GM12878 (cell line): ENCODE results near the gene GRM7. TPM values are rescaled to one million over a fixed set of nuclear protein-coding genes. Genes with fewer than 3 reads are reported as not detected.

Source experiments
- ATAC-seq: fragments of 200-7000 bp; cut with Tn5 transposase; 3 replicates; pipeline ENCODE4 v1.9.1; 2020; ENCODE audit warnings: mild to moderate bottlenecking, moderate library complexity
- BruUV-seq: library from RNA; stranded (reverse); fragments of 400-500 nt; replicated peaks from 2 replicates; lab custom pipeline; 2021; lab: Mats Ljungman, UMichigan
- CTCF ChIA-PET: fragments of 300-600 bp; sonication (Branson Sonifier 250); formaldehyde crosslinking; extraction: SDS; loops from one replicate; lab custom pipeline; 2021; ENCODE audit warnings: inconsistent platforms; lab: Yijun Ruan, JAX
- POLR2A ChIA-PET: fragments of 350-600 bp; formaldehyde crosslinking; extraction: SDS; loops from one replicate; lab custom pipeline; 2021; ENCODE audit warnings: inconsistent platforms; lab: Charles Lee
- RAD21 ChIA-PET: fragments of 300-600 bp; sonication (Branson Sonifier 250); formaldehyde crosslinking; loops from one replicate; lab custom pipeline; 2023; ENCODE audit warnings: antibody characterized with exemption; ENCODE audit not compliant: unreplicated experiment; lab: Charles Lee
- SMC1A ChIA-PET: fragments of 300-600 bp; sonication (Branson Sonifier 250); formaldehyde crosslinking; loops from one replicate; lab custom pipeline; 2023; ENCODE audit not compliant: unreplicated experiment, uncharacterized antibody; lab: Charles Lee
- DNase-seq: peaks from one replicate; pipeline ENCODE4 v3.0.0-alpha.2; 2011; ENCODE audit warnings: low read depth, low spot score
- FAIRE-seq: peaks from 3 replicates; lab custom pipeline; 2011; peaks lifted over from hg19 to GRCh38; lab: Jason Lieb, UNC
- H2AFZ ChIP-seq: 2 replicates; pipeline ENCODE4 v1.6.0; 2011; ENCODE audit warnings: low read depth, low read length, control low read depth; ENCODE audit not compliant: control insufficient read depth
- H3K27ac ChIP-seq: 2 replicates; pipeline ENCODE4 v1.5.1; 2011; ENCODE audit warnings: control low read depth; ENCODE audit not compliant: control insufficient read depth, insufficient read depth
- H3K27me3 ChIP-seq, 2 experiments: replicated peaks in 1 of 2; 2 replicates each; pipeline versions ENCODE4 v1.6.0 to v1.6.1; 2011; ENCODE audit warnings: low read length in 1 of 2; ENCODE audit not compliant: control insufficient read depth in 2 of 2, insufficient read depth in 2 of 2
- H3K36me3 ChIP-seq, 2 experiments: 2 replicates each; pipeline ENCODE4 v1.5.1; 2011; ENCODE audit warnings: low read length in 1 of 2; ENCODE audit not compliant: control insufficient read depth in 2 of 2, insufficient read depth in 2 of 2
- H3K4me1 ChIP-seq: 2 replicates; pipeline ENCODE4 v1.6.1; 2011; ENCODE audit warnings: mild to moderate bottlenecking, low read length, moderate library complexity, mixed read lengths; ENCODE audit not compliant: control insufficient read depth, insufficient read depth
- H3K4me2 ChIP-seq: 2 replicates; pipeline ENCODE4 v1.6.0; 2011; ENCODE audit warnings: control low read depth; ENCODE audit not compliant: control insufficient read depth, insufficient read depth
- H3K4me3 ChIP-seq: fragments of 200-600 bp; sonication (generic); 2 replicates; pipeline ENCODE4 v1.5.1; 2016
- H3K79me2 ChIP-seq: 2 replicates; pipeline ENCODE4 v1.6.0; 2011; ENCODE audit warnings: low read length; ENCODE audit not compliant: control insufficient read depth, insufficient read depth
- H3K9ac ChIP-seq: 2 replicates; pipeline ENCODE4 v1.8.0; 2011; ENCODE audit warnings: low read length, control low read depth, mixed read lengths; ENCODE audit not compliant: control insufficient read depth, insufficient read depth
- H3K9me3 ChIP-seq: replicated peaks from 3 replicates; pipeline ENCODE4 v1.5.1; 2011; ENCODE audit warnings: mild to moderate bottlenecking, low read length; ENCODE audit not compliant: control insufficient read depth, insufficient read depth
- H4K20me1 ChIP-seq: 2 replicates; pipeline ENCODE4 v1.6.0; 2011; ENCODE audit not compliant: control insufficient read depth, insufficient read depth
- BHLHE40 ChIP-seq, 2 experiments: fragments of 450-650 bp in 1 of 2; IDR thresholded peaks; 2 replicates each; pipeline ENCODE4 v1.6.1; 2011 to 2017; ENCODE audit warnings: low read depth in 2 of 2, borderline replicate concordance in 1 of 2, improper control_type of control experiment in 1 of 2, low read length in 1 of 2, mild to moderate bottlenecking in 1 of 2
- BMI1 ChIP-seq: fragments of 450-650 bp; IDR thresholded peaks from 2 replicates; pipeline ENCODE4 v1.6.1; 2016; ENCODE audit warnings: mild to moderate bottlenecking, moderate library complexity, borderline replicate concordance
- CEBPB ChIP-seq, 2 experiments: fragments of 150-350 bp in 1 of 2; IDR thresholded peaks; 2 replicates each; pipeline ENCODE4 v1.6.1; 2012 to 2014; ENCODE audit warnings: low read depth in 2 of 2, low read length in 2 of 2, borderline replicate concordance in 1 of 2, inconsistent platforms in 1 of 2
- KLF5 ChIP-seq: fragments of 450-650 bp; IDR thresholded peaks from 2 replicates; pipeline ENCODE4 v1.6.1; 2014; ENCODE audit warnings: mild to moderate bottlenecking; ENCODE audit not compliant: partially characterized antibody
- POU2F2 ChIP-seq: IDR thresholded peaks from 3 replicates; pipeline ENCODE4 v1.6.1; 2011; ENCODE audit warnings: low read depth, mild to moderate bottlenecking, low read length, borderline replicate concordance
- STAT3 ChIP-seq: IDR thresholded peaks from 2 replicates; pipeline ENCODE4 v1.6.1; 2011; ENCODE audit warnings: low read depth, low read length, improper control_type of control experiment
- TAF1 ChIP-seq: IDR thresholded peaks from 2 replicates; pipeline ENCODE4 v1.6.1; 2011; ENCODE audit warnings: mild to moderate bottlenecking, low read depth, low read length, borderline replicate concordance
- WRNIP1 ChIP-seq: IDR thresholded peaks from 2 replicates; pipeline ENCODE4 v1.6.1; 2011; ENCODE audit warnings: low read depth, low read length, improper control_type of control experiment, borderline replicate concordance
- YY1 ChIP-seq: IDR thresholded peaks from 2 replicates; pipeline ENCODE4 v1.6.1; 2011; ENCODE audit warnings: low read depth, mild to moderate bottlenecking, low read length
- ZNF217 ChIP-seq: fragments of 450-650 bp; IDR thresholded peaks from 2 replicates; pipeline ENCODE4 v1.6.1; 2017; ENCODE audit warnings: antibody characterized with exemption, mild to moderate bottlenecking
- ZNF384 ChIP-seq: IDR thresholded peaks from 2 replicates; pipeline ENCODE4 v1.6.1; 2012; ENCODE audit warnings: low read depth, mild to moderate bottlenecking, low read length, improper control_type of control experiment, borderline replicate concordance
- WGBS: methylation state at CpG from one replicate; pipeline ENCODE4 v1.1.6; 2016; ENCODE audit warnings: low lambda C conversion rate; ENCODE audit not compliant: insufficient replicate concordance, insufficient coverage; ENCODE audit errors: missing lambda C conversion rate; 5-methylcytosine and 5-hydroxymethylcytosine counted together
- in situ Hi-C: fragments of 300-500 bp; cut with MboI; formaldehyde crosslinking; loops from 9 replicates; pipeline ENCODE4 v1.14.3; 2018; ENCODE audit warnings: mixed read lengths
- intact Hi-C: fragments of 100-400 bp; cut with micrococcal nuclease; formaldehyde crosslinking; loops from one replicate; pipeline ENCODE4 v1.14.2; 2022; ENCODE audit not compliant: unreplicated experiment
- polyA plus RNA-seq, 11 experiments: library from polyadenylated mRNA; depleted of rRNA in 4 of 11; unstranded in 6 of 11; stranded (reverse) in 5 of 11; fragments of >200 nt; fragmentation: Nextera tagmentation in 4 of 11; fragmentation: Illumina TruSeq in 1 of 11; extraction: Ambion mirVana in 4 of 11; extraction: Trizol in 1 of 11; gene quantifications; 1 replicate in 1 of 11; 2 replicates in 10 of 11; pipeline versions ENCODE4 v1.2.1 to v1.2.3, GENCODE V29; 2011 to 2016; ENCODE audit warnings: inconsistent platforms in 2 of 11, missing spikeins in 2 of 11, low read depth in 1 of 11
- total RNA-seq, 4 experiments: library from RNA; depleted of rRNA in 3 of 4; stranded (reverse); fragments of >200 nt in 3 of 4; fragmentation: Illumina TruSeq in 1 of 4; extraction: Trizol in 1 of 4; gene quantifications; 2 replicates each; pipeline versions ENCODE4 v1.2.1 to v1.2.3, GENCODE V29; 2013 to 2021
- TF ChIP-seq, protein P1 (sequence below): fragments of 450-650 bp; IDR thresholded peaks from 2 replicates; pipeline ENCODE4 v1.6.1; 2018; ENCODE audit warnings: borderline replicate concordance, mild to moderate bottlenecking; ENCODE audit not compliant: partially characterized antibody
- TF ChIP-seq, protein P2 (sequence below): IDR thresholded peaks from 2 replicates; pipeline ENCODE4 v1.6.1; 2011; ENCODE audit warnings: mild to moderate bottlenecking, low read depth, low read length, moderate library complexity; ENCODE audit not compliant: insufficient replicate concordance
- TF ChIP-seq, protein P3 (sequence below): IDR thresholded peaks from 2 replicates; pipeline ENCODE4 v1.6.1; 2012; ENCODE audit warnings: low read length, inconsistent platforms
- TF ChIP-seq, protein P4 (sequence below): fragments of 450-650 bp; IDR thresholded peaks from 2 replicates; pipeline ENCODE4 v1.6.1; 2017; ENCODE audit warnings: low read depth, mild to moderate bottlenecking, moderate library complexity
- TF ChIP-seq, protein P5 (sequence below): fragments of 150-350 bp; IDR thresholded peaks from 2 replicates; pipeline ENCODE4 v1.6.1; 2014; ENCODE audit warnings: mild to moderate bottlenecking, low read depth, low read length

GRM7 gene
- total and polyA plus RNA-seq, 10 of the 15 experiments (the other 5 are each of a cell fraction or from before 2014, with no cell fraction given): not detected

DNA sequence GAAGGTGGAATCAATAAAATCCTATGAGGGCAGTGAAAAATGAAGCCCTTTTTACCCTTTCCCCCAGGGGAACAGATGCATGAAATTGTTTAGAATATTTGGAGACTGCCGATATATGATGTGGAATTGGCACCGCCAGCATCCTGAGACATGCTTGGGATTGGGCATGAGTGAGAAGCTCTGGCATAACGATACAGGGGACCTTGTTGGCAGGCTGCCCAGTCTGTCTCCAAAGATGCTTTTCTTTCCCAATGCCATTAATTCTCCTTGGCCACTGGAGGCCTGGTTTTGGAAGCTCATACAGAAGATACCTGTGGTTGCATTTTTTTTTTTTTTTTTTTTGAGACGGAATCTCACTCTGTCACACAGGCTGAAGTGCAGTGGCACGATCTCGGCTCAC lies 840.1 kb downstream of the GRM7 start:
- POLR2A ChIA-PET: no interaction called here
- CTCF ChIA-PET: no interaction called here
- ATAC-seq (no peak), FAIRE-seq (no peak), DNase-seq (no peak)
- Histone ChIP-seq H3K9ac (no peak overlapping the region), H4K20me1 (no peaks in the 10 kb centered on the region), H3K4me2 (no peak overlapping the region), H3K27me3 (no peaks in the 10 kb centered on the region), H3K79me2 (no peaks in the 10 kb centered on the region), H3K4me3 (no peak overlapping the region), H3K27ac (no peak overlapping the region), H3K36me3 (no peaks in the 10 kb centered on the region), H3K4me1 (no peaks in the 10 kb centered on the region), H3K9me3 (no peaks in the 10 kb centered on the region), H2AFZ (no peak overlapping the region)
- in situ Hi-C loops: no loop called here
- SMC1A ChIA-PET: interaction anchor here (0.5 kb wide), 1 partner anchor 30 kb away, joined by 3 read pairs; no protein-coding TSS in a partner anchor
- WGBS: 48% methylated on average over 5 of the region's 6 CpGs
- RAD21 ChIA-PET: no interaction called here
- intact Hi-C loops: no loop called here
- BruUV-seq: no TSS peak
- TF ChIP-seq, protein P1, sequence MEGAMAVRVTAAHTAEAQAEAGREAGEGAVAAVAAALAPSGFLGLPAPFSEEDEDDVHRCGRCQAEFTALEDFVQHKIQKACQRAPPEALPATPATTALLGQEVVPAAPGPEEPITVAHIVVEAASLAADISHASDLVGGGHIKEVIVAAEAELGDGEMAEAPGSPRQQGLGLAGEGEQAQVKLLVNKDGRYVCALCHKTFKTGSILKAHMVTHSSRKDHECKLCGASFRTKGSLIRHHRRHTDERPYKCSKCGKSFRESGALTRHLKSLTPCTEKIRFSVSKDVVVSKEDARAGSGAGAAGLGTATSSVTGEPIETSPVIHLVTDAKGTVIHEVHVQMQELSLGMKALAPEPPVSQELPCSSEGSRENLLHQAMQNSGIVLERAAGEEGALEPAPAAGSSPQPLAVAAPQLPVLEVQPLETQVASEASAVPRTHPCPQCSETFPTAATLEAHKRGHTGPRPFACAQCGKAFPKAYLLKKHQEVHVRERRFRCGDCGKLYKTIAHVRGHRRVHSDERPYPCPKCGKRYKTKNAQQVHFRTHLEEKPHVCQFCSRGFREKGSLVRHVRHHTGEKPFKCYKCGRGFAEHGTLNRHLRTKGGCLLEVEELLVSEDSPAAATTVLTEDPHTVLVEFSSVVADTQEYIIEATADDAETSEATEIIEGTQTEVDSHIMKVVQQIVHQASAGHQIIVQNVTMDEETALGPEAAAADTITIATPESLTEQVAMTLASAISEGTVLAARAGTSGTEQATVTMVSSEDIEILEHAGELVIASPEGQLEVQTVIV: no peak
- TF ChIP-seq CEBPB (IDR thresholded peaks at IDR 0.05; ENCODE audit: borderline replicate concordance in 1 of 2, low read depth in 2 of 2, low read length in 2 of 2) (no peak), ZNF384 (no peak), ZNF217 (no peak), KLF5 (no peak), TAF1 (no peak), YY1 (no peak), BHLHE40 (IDR thresholded peaks at IDR 0.05; ENCODE audit: borderline replicate concordance in 1 of 2, low read depth in 2 of 2, low read length in 1 of 2) (no peak), POU2F2 (no peak), WRNIP1 (no peak), STAT3 (no peak), BMI1 (no peak)
- TF ChIP-seq, protein P2, sequence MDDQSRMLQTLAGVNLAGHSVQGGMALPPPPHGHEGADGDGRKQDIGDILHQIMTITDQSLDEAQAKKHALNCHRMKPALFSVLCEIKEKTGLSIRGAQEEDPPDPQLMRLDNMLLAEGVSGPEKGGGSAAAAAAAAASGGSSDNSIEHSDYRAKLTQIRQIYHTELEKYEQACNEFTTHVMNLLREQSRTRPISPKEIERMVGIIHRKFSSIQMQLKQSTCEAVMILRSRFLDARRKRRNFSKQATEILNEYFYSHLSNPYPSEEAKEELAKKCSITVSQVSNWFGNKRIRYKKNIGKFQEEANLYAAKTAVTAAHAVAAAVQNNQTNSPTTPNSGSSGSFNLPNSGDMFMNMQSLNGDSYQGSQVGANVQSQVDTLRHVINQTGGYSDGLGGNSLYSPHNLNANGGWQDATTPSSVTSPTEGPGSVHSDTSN: no peak
- TF ChIP-seq, protein P3, sequence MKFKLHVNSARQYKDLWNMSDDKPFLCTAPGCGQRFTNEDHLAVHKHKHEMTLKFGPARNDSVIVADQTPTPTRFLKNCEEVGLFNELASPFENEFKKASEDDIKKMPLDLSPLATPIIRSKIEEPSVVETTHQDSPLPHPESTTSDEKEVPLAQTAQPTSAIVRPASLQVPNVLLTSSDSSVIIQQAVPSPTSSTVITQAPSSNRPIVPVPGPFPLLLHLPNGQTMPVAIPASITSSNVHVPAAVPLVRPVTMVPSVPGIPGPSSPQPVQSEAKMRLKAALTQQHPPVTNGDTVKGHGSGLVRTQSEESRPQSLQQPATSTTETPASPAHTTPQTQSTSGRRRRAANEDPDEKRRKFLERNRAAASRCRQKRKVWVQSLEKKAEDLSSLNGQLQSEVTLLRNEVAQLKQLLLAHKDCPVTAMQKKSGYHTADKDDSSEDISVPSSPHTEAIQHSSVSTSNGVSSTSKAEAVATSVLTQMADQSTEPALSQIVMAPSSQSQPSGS: no peak
- TF ChIP-seq, protein P4, sequence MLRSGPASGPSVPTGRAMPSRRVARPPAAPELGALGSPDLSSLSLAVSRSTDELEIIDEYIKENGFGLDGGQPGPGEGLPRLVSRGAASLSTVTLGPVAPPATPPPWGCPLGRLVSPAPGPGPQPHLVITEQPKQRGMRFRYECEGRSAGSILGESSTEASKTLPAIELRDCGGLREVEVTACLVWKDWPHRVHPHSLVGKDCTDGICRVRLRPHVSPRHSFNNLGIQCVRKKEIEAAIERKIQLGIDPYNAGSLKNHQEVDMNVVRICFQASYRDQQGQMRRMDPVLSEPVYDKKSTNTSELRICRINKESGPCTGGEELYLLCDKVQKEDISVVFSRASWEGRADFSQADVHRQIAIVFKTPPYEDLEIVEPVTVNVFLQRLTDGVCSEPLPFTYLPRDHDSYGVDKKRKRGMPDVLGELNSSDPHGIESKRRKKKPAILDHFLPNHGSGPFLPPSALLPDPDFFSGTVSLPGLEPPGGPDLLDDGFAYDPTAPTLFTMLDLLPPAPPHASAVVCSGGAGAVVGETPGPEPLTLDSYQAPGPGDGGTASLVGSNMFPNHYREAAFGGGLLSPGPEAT: no peak
- TF ChIP-seq, protein P5, sequence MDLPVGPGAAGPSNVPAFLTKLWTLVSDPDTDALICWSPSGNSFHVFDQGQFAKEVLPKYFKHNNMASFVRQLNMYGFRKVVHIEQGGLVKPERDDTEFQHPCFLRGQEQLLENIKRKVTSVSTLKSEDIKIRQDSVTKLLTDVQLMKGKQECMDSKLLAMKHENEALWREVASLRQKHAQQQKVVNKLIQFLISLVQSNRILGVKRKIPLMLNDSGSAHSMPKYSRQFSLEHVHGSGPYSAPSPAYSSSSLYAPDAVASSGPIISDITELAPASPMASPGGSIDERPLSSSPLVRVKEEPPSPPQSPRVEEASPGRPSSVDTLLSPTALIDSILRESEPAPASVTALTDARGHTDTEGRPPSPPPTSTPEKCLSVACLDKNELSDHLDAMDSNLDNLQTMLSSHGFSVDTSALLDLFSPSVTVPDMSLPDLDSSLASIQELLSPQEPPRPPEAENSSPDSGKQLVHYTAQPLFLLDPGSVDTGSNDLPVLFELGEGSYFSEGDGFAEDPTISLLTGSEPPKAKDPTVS: no peak
